ENCODE results near the gene PARP14.
"Not testable (repeated sequence)": the region's sequence is repeated elsewhere in the genome, so short reads cannot be mapped to it uniquely, and the experiment has no call there.

PARP14 gene

GRCh38 chr3:122697952-122698620 is 17.4 kb downstream of the PARP14 start:
- no peak for DNase-seq
- Histone ChIP-seq H3K27me3 (replicated peaks) (no peaks in the 10 kb centered on the region), H3K36me3 (replicated peaks) (peaks cover 11% of the 10 kb centered on the region), H3K27ac (no peak overlapping the region), H3K4me3 (ENCODE audit: low read depth, low read length) (no peak overlapping the region)
- TF ChIP-seq CTCF (IDR thresholded peaks at IDR 0.05; ENCODE audit: low read depth, low read length, missing control alignments): no peak
- in situ Hi-C loops (cut with HindIII; ENCODE audit: low pct_ligation_motif_present, low sequenced_read_pairs): no loop called here

DNA sequence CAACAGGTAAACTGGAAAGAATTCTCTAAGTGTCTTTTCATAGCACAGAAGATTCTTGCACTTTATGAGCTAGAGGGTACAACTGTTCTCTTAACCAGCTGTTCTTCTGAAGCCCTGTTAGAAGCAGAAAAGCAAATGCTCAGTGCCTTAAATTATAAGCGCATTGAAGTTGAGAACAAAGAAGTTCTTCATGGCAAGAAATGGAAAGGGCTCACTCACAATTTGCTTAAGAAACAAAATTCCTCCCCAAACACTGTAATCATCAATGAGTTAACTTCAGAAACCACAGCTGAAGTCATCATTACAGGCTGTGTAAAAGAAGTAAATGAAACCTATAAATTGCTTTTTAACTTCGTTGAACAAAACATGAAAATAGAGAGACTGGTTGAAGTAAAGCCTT is 19.6 kb downstream of the PARP14 start:
- Histone ChIP-seq H3K27me3 (replicated peaks) (no peaks in the 10 kb centered on the region), H3K36me3 (replicated peaks) (peaks cover 12% of the 10 kb centered on the region), H3K4me3 (ENCODE audit: low read depth, low read length) (no peak overlapping the region), H3K27ac (no peak overlapping the region)
- in situ Hi-C loops (cut with HindIII; ENCODE audit: low pct_ligation_motif_present, low sequenced_read_pairs): no loop called here
- no peak for DNase-seq
- TF ChIP-seq CTCF (IDR thresholded peaks at IDR 0.05; ENCODE audit: low read depth, low read length, missing control alignments): no peak

- Histone ChIP-seq H3K27me3 (replicated peaks) (no peaks in the 10 kb centered on the region), H3K4me3 (ENCODE audit: low read depth, low read length) (no peak overlapping the region), H3K27ac (no peak overlapping the region), H3K36me3 (replicated peaks) (peaks cover 7% of the 10 kb centered on the region)
- in situ Hi-C loops (cut with HindIII; ENCODE audit: low pct_ligation_motif_present, low sequenced_read_pairs): no loop called here
- no peak for TF ChIP-seq CTCF (IDR thresholded peaks at IDR 0.05; ENCODE audit: low read depth, low read length, missing control alignments)
- DNase-seq: no peak
These were observed 24.7 kb downstream of the PARP14 start for GRCh38 chr3:122705379-122705778.

DNA sequence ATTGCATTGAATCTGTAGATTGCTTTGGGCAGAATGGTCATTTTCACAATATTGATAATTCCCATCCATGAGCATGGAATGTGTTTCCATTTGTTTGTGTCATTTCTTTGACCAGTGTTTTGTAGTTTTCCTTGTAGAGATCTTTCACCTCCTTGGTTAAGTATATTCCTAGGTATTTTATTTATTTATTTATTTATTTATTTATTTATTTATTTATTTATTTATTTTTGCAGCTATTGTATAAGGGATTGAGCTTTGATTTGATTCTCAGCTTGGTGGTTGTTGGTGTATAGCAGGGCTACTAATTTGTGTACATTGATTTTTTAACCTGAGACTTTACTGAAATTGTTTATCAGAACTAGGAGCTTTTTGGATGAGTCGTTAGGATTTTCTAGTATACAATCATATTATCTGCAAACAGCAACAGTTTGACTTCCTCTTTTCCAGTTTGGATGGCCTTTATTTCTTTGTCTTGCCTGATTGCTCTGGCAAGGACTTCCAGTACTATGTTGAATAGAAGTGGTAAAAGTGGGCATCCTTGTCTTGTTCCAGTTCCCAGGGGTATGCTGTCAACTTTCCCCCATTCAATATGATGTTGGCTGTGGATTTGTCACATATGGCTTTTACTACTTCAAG is 30.1 kb downstream of the PARP14 start:
- H3K4me3 ChIP-seq (ENCODE audit: low read depth, low read length); H3K27me3 ChIP-seq (replicated peaks); DNase-seq; in situ Hi-C loops (cut with HindIII; ENCODE audit: low pct_ligation_motif_present, low sequenced_read_pairs); H3K36me3 ChIP-seq (replicated peaks); H3K27ac ChIP-seq: not testable (repeated sequence)

DNA sequence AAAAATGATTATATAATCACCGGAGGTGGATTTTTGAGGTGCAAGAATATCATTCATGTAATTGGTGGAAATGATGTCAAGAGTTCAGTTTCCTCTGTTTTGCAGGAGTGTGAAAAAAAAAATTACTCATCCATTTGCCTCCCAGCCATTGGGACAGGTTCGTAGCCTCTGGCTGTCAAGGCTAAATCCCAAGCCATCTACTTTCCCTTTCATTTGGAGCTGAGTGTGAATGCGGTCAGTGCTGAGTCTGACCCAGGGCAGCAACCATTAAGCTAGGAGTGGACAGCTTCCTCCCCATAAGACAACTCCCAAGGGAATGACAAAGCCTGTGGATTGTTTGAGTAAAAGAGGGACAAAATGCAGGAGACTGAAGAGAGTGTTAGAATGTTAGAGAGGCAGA is 33.6 kb downstream of the PARP14 start:
- Histone ChIP-seq H3K27ac (no peak overlapping the region), H3K4me3 (ENCODE audit: low read depth, low read length) (no peak overlapping the region), H3K27me3 (replicated peaks) (no peaks in the 10 kb centered on the region), H3K36me3 (replicated peaks) (peaks cover 8% of the 10 kb centered on the region)
- in situ Hi-C loops (cut with HindIII; ENCODE audit: low pct_ligation_motif_present, low sequenced_read_pairs): no loop called here
- TF ChIP-seq CTCF (IDR thresholded peaks at IDR 0.05; ENCODE audit: low read depth, low read length, missing control alignments): no peak
- no peak for DNase-seq

DNA sequence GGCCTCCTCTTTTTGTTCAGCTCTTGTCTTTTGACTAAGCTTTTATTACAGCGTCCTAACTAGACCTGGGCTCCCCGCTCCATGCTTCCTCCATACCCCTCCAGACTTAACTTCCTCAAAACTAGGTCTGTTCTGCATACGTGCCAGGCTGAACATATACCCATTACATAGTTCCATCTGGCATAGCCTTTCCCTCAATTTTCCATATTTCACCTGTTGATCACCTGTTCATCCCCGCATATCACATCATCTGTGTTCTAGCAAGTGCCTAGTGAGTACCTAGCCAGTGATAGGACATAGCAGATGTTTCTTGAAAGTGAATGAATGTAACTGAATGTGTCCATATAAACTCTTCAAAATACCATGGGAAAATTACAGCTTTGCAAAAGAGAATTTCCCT is 36.0 kb downstream of the PARP14 start:
- Histone ChIP-seq H3K36me3 (replicated peaks) (peaks cover 14% of the 10 kb centered on the region), H3K4me3 (ENCODE audit: low read depth, low read length) (no peak overlapping the region), H3K27ac (no peak overlapping the region), H3K27me3 (replicated peaks) (no peaks in the 10 kb centered on the region)
- TF ChIP-seq CTCF (IDR thresholded peaks at IDR 0.05; ENCODE audit: low read depth, low read length, missing control alignments): no peak
- in situ Hi-C loops (cut with HindIII; ENCODE audit: low pct_ligation_motif_present, low sequenced_read_pairs): no loop called here
- DNase-seq: no peak
